Coronary artery (tissue), 2 donors: ENCODE measurements around the gene PRAC1.

Experiments
- DNase-seq: peaks from one replicate; pipeline ENCODE4 v3.0.0-alpha.2; 2017; ENCODE audit warnings: low spot score
- H3K27ac ChIP-seq, 2 donors: fragments of 200-600 bp; sonication (generic); one replicate each; pipeline ENCODE4 v1.5.1; 2016 to 2019
- H3K4me3 ChIP-seq: fragments of 200-600 bp; sonication (generic); 2 replicates; pipeline ENCODE4 v1.5.1; 2016; ENCODE audit warnings: mild to moderate bottlenecking, moderate library complexity
- TF ChIP-seq, protein P1 (sequence below): fragments of 200-600 bp; sonication (generic); IDR thresholded peaks from one replicate; pipeline ENCODE4 v1.5.1; 2019; ENCODE audit warnings: antibody characterized with exemption

PRAC1 gene

GRCh38 chr17:48746916-48747444, 24.7 kb upstream of the PRAC1 start:
- TF ChIP-seq, protein P1, sequence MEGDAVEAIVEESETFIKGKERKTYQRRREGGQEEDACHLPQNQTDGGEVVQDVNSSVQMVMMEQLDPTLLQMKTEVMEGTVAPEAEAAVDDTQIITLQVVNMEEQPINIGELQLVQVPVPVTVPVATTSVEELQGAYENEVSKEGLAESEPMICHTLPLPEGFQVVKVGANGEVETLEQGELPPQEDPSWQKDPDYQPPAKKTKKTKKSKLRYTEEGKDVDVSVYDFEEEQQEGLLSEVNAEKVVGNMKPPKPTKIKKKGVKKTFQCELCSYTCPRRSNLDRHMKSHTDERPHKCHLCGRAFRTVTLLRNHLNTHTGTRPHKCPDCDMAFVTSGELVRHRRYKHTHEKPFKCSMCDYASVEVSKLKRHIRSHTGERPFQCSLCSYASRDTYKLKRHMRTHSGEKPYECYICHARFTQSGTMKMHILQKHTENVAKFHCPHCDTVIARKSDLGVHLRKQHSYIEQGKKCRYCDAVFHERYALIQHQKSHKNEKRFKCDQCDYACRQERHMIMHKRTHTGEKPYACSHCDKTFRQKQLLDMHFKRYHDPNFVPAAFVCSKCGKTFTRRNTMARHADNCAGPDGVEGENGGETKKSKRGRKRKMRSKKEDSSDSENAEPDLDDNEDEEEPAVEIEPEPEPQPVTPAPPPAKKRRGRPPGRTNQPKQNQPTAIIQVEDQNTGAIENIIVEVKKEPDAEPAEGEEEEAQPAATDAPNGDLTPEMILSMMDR, result no peak
- DNase-seq, result no peak
- Histone ChIP-seq H3K4me3 (no peak overlapping the region), H3K27ac (no peak overlapping the region)

DNA sequence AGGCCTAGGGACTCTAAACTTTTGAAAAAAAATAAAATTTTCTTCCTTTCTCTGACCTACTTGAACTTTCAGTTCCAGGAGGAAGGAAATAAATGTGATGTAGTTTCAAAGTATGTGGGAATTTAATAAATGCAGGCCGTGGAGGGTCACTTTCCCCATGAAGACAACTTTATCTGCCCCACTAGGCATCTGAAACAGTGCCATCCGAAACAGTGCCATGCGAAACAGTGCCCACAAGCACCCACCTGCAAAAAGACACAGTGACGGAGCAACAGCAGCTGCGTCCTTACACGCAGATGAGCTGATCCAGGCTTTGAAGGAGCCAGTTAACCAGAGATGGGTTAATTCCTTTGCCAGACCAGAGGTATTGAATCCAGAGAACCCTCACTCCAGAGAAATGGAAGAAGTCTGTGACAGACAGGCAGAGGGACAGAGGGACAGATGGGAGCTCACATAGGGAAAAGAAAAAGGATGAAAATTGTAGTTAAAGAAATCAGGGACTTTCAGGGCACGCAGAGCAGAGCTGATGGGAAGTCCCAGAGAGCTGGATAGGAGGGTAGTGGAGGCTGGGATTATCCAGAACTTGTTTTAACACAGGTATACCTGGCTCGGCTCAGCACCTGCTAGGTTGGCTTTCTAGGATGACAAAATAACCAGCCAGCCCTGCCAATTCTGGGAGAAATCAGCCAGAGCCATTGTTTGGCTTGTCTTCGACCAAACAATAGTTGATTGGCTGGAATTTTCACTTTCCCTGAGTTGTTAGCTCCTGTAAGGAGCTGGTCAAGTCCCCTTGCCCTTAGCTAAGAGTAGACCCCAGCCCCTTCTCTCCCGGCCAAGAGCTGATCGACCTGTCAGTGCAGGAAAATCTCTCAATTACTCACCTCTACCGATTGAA, 23.3 kb upstream of the PRAC1 start:
- DNase-seq, result no peak
- Histone ChIP-seq H3K27ac (no peak overlapping the region), H3K4me3 (no peak overlapping the region)
- TF ChIP-seq, protein P1, result no peak

DNA sequence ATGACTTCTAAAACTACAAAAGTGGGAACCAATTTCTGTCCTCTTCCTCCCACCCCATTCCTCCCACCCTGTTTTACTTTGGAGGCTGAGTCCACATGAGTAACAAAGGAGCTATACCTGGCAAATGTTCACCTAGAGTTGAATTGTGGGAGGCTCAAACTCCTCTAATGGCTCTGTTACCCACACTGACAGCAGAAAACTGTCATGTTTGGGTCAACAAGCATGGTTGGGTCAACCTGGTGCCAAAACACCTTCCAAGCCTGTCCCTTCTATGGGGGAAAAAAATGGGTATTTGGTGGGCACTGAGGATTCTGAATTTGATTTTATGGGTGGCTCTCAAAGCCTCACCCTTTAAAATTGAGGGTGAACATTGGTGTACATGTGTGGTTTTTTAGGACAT, 18.2 kb upstream of the PRAC1 start:
- Histone ChIP-seq H3K4me3 (no peak overlapping the region), H3K27ac (no peak overlapping the region)
- TF ChIP-seq, protein P1, result no peak
- DNase-seq, result no peak

GRCh38 chr17:48738803-48739526, 16.6 kb upstream of the PRAC1 start:
- no peak for DNase-seq
- Histone ChIP-seq H3K4me3 (no peak overlapping the region), H3K27ac (no peak overlapping the region)
- TF ChIP-seq, protein P1, result no peak

- TF ChIP-seq, protein P1, result no peak
- Histone ChIP-seq H3K27ac (no peak overlapping the region), H3K4me3 (no peak overlapping the region)
- DNase-seq, result no peak
These were observed 16.1 kb upstream of the PRAC1 start for GRCh38 chr17:48738424-48738802.

- TF ChIP-seq, protein P1, result no peak
- H3K4me3 ChIP-seq, result no peak overlapping the region
- no peak overlapping the region for H3K27ac ChIP-seq
- DNase-seq, result no peak
These were observed 15.2 kb upstream of the PRAC1 start for GRCh38 chr17:48737330-48738043.
